Skeletal muscle satellite cell (primary cell): ENCODE results near the gene CD52. TPM values are rescaled to one million over a fixed set of nuclear protein-coding genes. Genes with fewer than 3 reads are reported as not detected.

Source experiments
- H3K27me3 ChIP-seq: 2 replicates; pipeline ENCODE4 v1.7.0; 2013; ENCODE audit warnings: low read length; ENCODE audit not compliant: control insufficient read depth, insufficient read depth
- H3K36me3 ChIP-seq: 2 replicates; pipeline ENCODE4 v1.7.0; 2013; ENCODE audit warnings: mild to moderate bottlenecking, control low read depth, low read length; ENCODE audit not compliant: insufficient read depth
- H3K4me1 ChIP-seq: 2 replicates; pipeline ENCODE4 v1.7.0; 2013; ENCODE audit warnings: low read length; ENCODE audit not compliant: control insufficient read depth, insufficient read depth
- H3K4me2 ChIP-seq: 2 replicates; pipeline ENCODE4 v1.7.0; 2013; ENCODE audit warnings: mild to moderate bottlenecking, low read length
- H3K4me3 ChIP-seq: 2 replicates; pipeline ENCODE4 v1.7.0; 2013; ENCODE audit warnings: low read length
- H3K9ac ChIP-seq: 2 replicates; pipeline ENCODE4 v1.7.0; 2013; ENCODE audit warnings: mild to moderate bottlenecking, low read depth, low read length, moderate library complexity
- H3K9me3 ChIP-seq: replicated peaks from 2 replicates; pipeline ENCODE4 v1.7.0; 2013; ENCODE audit warnings: mild to moderate bottlenecking, control low read depth, low read length
- total RNA-seq: library from RNA; depleted of rRNA; stranded (reverse); fragments of >200 nt; gene quantifications from 2 replicates; pipeline ENCODE4 v1.2.3, GENCODE V29; 2012; rRNA removed

The CD52 gene, protein sequence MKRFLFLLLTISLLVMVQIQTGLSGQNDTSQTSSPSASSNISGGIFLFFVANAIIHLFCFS
- not detected in 2 replicates for total RNA-seq

- no peaks in the 10 kb centered on the region for H3K9me3 ChIP-seq
- H3K4me1 ChIP-seq: peaks cover 13% of the 10 kb centered on the region
- H3K9ac ChIP-seq: no peak within 1 kb of the TSS
- H3K4me2 ChIP-seq: no peak within 1 kb of the TSS
- peaks cover 3% of the 10 kb centered on the region for H3K27me3 ChIP-seq
- H3K36me3 ChIP-seq: no peaks in the 10 kb centered on the region
- no peak within 1 kb of the TSS for H3K4me3 ChIP-seq
Measured at GRCh38 chr1:26317612-26318337, at the start of gene CD52. CD52 (plus strand) TSS chr1:26317958; CDS start chr1:26318018, 60 bp downstream.

DNA sequence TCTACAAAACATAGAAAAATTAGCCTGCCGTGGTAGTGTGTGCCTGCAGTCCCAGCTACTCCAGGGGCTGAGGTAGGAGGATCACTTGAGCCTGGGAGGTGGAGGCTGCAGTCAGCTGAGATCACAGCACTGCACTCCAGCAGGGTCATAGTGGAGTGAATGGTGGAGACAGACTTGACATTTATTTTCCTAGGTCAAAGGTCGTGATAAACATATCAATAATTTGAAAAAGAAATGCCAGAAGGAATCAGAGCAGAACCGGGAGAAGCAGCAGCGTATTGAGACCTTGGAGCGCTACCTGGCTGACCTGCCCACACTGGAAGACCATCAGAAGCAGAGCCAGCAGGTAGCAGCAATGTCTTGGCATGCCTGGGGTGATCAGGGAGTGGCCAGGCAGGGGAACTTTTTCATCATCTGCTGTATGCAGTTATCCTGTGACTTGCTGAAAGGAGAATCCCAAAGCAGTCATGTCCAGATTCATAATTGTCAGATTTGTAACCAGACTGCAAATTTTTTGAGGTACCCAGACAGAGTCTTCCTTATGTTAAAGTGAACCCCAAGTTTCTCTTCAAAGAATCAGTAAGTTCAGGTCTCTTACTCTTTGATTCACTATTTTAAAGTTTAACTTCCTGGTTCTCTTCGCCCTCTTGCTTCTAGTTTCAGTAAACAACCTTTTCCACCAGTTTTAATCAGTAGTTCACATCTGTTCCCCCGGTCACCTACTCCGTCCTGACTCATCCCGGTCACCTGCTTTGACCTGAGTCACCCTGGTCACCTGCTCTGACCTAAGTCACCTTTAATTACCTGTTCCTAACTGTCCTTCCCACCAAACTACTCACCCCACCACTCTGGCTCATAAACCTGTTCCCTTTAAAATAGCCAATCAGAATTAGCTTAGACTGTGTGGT, 49.2 kb upstream of the CD52 start:
- H3K27me3 ChIP-seq: no peaks in the 10 kb centered on the region
- H3K36me3 ChIP-seq: peaks cover 47% of the 10 kb centered on the region

GRCh38 chr1:26269198-26269550, 48.6 kb upstream of the CD52 start:
- H3K9me3 ChIP-seq: no peaks in the 10 kb centered on the region
- H3K27me3 ChIP-seq: no peaks in the 10 kb centered on the region
- H3K4me1 ChIP-seq: peaks cover under 1% of the 10 kb centered on the region
- H3K4me2 ChIP-seq: no peak overlapping the region
- peaks cover 49% of the 10 kb centered on the region for H3K36me3 ChIP-seq
- H3K9ac ChIP-seq: no peak overlapping the region
- no peak overlapping the region for H3K4me3 ChIP-seq

More for the DNA sequence above, 49.2 kb upstream of the CD52 start:
- no peak overlapping the region for H3K4me3 ChIP-seq
- H3K9me3 ChIP-seq: no peaks in the 10 kb centered on the region
- no peaks in the 10 kb centered on the region for H3K4me1 ChIP-seq
- H3K9ac ChIP-seq: no peak overlapping the region
- no peak overlapping the region for H3K4me2 ChIP-seq

GRCh38 chr1:26274801-26275425, 42.8 kb upstream of the CD52 start:
- H3K4me2 ChIP-seq: no peak overlapping the region
- no peaks in the 10 kb centered on the region for H3K9me3 ChIP-seq
- H3K27me3 ChIP-seq: no peaks in the 10 kb centered on the region
- no peak overlapping the region for H3K4me3 ChIP-seq
- H3K36me3 ChIP-seq: peaks cover 38% of the 10 kb centered on the region
- H3K9ac ChIP-seq: peak overlapping the region; percentile 28
- H3K4me1 ChIP-seq: peaks cover 55% of the 10 kb centered on the region

DNA sequence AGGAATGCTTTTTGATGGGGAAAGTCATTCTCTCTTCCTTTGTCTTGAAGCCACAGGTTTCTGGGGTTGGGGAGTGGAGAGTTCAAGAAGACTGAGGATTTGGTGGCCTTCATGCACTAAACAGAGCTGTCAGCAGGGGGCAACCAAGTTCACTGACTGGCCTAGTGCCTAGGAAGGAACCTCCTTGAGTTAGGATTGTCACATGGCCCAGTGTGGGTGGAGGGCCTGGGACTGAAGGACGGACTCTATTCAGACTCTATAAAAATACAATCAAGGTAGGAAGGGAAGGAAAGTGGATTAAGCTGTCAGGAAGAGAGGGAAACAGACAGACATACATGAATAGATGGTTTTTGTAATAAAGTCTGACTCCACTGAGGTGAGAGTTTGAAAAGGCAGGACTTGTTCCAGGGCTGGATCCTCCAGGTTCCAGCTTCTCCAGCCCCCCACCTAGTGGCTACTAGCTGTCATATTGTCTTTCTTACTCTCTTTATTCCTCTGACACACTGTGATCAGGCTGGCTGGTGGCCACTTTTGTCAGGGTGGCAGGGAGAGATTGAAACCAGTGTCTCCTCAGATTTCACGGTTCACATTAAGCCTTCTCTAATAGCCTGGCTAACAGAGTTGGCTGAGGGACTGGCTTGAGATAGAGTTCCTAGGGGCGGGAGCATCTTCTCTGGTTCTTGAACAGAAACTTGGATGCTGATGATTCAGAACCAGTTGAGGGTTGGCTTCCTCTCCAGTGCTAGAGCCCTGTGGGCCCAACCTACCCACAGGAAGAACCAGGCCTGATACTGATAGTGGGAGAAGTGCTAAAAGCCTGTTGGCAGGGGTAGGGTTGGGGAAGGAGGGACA, 42.0 kb upstream of the CD52 start:
- Histone ChIP-seq H3K4me3 (peak overlapping the region; percentile 11), H3K27me3 (no peaks in the 10 kb centered on the region), H3K36me3 (peaks cover 34% of the 10 kb centered on the region), H3K9me3 (no peaks in the 10 kb centered on the region), H3K4me1 (peaks cover 55% of the 10 kb centered on the region), H3K4me2 (peak overlapping the region; percentile 58), H3K9ac (peak overlapping the region; percentile 63)

DNA sequence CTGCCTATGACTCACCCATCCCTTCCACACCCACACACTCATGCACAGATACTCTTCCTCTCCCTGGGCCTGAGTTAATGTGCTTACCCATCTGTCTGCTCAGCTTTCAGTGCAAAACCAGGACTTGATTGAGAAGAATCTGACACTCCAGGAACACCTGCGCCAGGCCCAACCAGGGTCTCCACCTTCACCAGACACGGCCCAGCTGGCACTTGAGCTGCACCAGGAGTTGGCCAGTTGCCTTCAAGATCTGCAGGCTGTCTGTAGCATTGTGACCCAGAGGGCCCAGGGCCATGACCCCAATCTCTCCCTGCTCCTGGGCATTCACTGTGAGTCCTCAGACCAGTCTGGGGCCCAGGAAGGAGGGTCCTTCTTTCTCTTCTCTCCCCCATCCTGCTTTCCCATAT, 41.3 kb upstream of the CD52 start:
- H3K4me1 ChIP-seq: peaks cover 61% of the 10 kb centered on the region
- peak overlapping the region; percentile 29 for H3K4me3 ChIP-seq
- H3K4me2 ChIP-seq: peak overlapping the region; percentile 58
- H3K9ac ChIP-seq: peak overlapping the region; percentile 21
- no peaks in the 10 kb centered on the region for H3K9me3 ChIP-seq
- H3K36me3 ChIP-seq: peaks cover 34% of the 10 kb centered on the region
- no peaks in the 10 kb centered on the region for H3K27me3 ChIP-seq

DNA sequence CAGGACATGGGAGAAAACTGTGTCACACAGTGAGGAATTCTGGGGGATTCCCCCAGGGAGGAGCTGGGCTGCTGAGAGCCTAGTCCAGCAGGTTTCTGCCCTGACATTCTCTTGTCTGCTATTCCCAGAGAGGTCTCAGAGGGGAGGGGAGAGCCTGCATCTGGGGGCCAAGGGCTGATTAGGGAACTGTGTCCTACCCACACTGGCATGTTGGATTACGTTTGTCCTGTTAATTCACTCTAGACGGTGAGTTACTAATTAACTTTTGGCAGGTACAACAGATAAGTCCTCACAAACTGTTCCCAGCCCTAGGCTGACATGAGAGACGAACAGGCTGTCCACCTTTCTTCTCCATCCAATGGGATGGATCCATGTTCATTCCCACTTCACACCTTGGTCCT, 40.5 kb upstream of the CD52 start:
- no peaks in the 10 kb centered on the region for H3K27me3 ChIP-seq
- H3K4me1 ChIP-seq: peaks cover 70% of the 10 kb centered on the region
- H3K9me3 ChIP-seq: no peaks in the 10 kb centered on the region
- no peak overlapping the region for H3K4me3 ChIP-seq
- peaks cover 31% of the 10 kb centered on the region for H3K36me3 ChIP-seq
- H3K9ac ChIP-seq: peak overlapping the region; percentile 89
- no peak overlapping the region for H3K4me2 ChIP-seq

GRCh38 chr1:26277719-26278118, 40.0 kb upstream of the CD52 start:
- H3K36me3 ChIP-seq: peaks cover 35% of the 10 kb centered on the region
- no peaks in the 10 kb centered on the region for H3K9me3 ChIP-seq
- H3K4me2 ChIP-seq: peak overlapping the region; percentile 95
- peak overlapping the region; percentile 89 for H3K9ac ChIP-seq
- H3K4me1 ChIP-seq: peaks cover 74% of the 10 kb centered on the region
- H3K27me3 ChIP-seq: no peaks in the 10 kb centered on the region
- peak overlapping the region; percentile 13 for H3K4me3 ChIP-seq

DNA sequence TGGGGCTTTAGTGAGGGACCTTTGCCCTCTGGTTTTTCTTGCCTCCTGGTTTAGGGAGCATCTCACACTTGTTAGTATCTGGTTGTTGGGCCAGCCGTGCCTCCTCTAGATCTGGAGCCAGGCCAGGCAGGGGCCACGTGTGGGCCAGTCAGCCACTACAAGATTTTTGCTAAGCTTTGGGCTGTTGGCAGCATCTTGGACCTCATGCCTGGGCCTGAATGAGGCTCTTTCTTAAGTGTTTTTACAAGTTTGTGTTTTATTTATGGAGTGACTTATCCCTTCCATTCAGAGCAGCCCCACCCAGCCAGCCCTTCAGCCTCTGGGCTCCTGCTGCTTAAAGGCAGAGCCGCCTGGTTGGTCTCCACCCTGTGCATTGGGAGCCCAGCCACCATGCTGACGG, 39.5 kb upstream of the CD52 start:
- Histone ChIP-seq H3K4me1 (peaks cover 80% of the 10 kb centered on the region), H3K9me3 (no peaks in the 10 kb centered on the region), H3K4me2 (peak overlapping the region; percentile 95), H3K36me3 (peaks cover 32% of the 10 kb centered on the region), H3K4me3 (peak overlapping the region; percentile 13), H3K27me3 (no peaks in the 10 kb centered on the region), H3K9ac (peak overlapping the region; percentile 89)

- no peaks in the 10 kb centered on the region for H3K9me3 ChIP-seq
- peaks cover 33% of the 10 kb centered on the region for H3K36me3 ChIP-seq
- H3K4me2 ChIP-seq: peak overlapping the region; percentile 95
- H3K4me1 ChIP-seq: peaks cover 86% of the 10 kb centered on the region
- peak overlapping the region; percentile 89 for H3K9ac ChIP-seq
- peak overlapping the region; percentile 90 for H3K4me3 ChIP-seq
- H3K27me3 ChIP-seq: no peaks in the 10 kb centered on the region
Measured at GRCh38 chr1:26278724-26279455, 38.9 kb upstream of the CD52 start.
